Measurements from ENCODE around the gene BCL6.

Gene BCL6

DNA sequence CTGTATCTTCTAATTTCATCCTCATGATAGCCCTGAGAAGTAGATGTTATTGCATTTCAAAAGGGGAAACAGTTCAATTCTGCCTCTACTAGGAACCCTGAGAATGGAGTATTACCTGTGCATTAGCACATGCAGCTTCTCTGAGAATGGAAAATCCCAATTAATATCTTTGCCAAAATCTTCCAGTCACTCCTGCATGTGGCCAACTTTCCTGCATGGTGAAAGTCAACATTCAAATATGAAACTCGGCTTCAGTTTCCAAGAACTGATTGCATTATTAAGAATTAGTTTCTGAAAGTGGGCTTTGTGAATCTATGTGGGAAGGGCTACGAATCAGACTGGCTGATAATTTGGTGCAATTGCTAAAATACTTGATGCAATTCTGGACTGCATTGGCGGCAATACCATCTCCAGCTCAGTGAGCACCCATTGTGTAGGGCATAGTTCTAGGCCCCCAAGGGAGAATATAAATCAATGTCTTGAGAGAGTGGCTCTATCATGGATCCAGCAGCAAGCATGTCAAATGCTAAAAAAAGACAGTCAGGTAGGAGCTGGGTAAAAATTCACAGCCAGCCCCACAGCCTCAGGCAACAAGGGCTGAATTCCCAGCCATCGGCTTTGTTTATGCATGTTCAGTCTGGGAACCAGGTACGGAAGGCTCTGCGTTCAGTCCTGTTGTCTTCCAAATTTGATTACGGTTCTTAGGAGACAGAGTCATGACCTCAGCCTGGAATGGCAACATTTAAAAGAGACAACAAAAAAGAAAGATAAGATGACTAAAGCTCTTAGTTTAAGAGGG is 18.8 kb upstream of the BCL6 start:
- no peak overlapping the region for H3K4me3 ChIP-seq (ENCODE audit: low read length, poor library complexity, severe bottlenecking)
- no peaks in the 10 kb centered on the region for H3K79me2 ChIP-seq (ENCODE audit: insufficient read depth, low read length)
- no peaks in the 10 kb centered on the region for H3F3A ChIP-seq (ENCODE audit: low read depth)
- H3K4me1 ChIP-seq (ENCODE audit: insufficient read depth, low read length, poor library complexity, severe bottlenecking) = no peaks in the 10 kb centered on the region
- no peak overlapping the region for H3K4me2 ChIP-seq (ENCODE audit: low read depth, low read length, poor library complexity, severe bottlenecking)
- no peak overlapping the region for H2AFZ ChIP-seq (ENCODE audit: low read length)
- H3K27me3 ChIP-seq (ENCODE audit: insufficient read depth, low read length, poor library complexity, severe bottlenecking) = no peaks in the 10 kb centered on the region
- no peak overlapping the region for H3K9ac ChIP-seq (ENCODE audit: low read depth, low read length, poor library complexity, severe bottlenecking)
- no peak for TF ChIP-seq EZH2phosphoT487 (IDR thresholded peaks at IDR 0.05; ENCODE audit: borderline replicate concordance)
- TF ChIP-seq, protein P1, sequence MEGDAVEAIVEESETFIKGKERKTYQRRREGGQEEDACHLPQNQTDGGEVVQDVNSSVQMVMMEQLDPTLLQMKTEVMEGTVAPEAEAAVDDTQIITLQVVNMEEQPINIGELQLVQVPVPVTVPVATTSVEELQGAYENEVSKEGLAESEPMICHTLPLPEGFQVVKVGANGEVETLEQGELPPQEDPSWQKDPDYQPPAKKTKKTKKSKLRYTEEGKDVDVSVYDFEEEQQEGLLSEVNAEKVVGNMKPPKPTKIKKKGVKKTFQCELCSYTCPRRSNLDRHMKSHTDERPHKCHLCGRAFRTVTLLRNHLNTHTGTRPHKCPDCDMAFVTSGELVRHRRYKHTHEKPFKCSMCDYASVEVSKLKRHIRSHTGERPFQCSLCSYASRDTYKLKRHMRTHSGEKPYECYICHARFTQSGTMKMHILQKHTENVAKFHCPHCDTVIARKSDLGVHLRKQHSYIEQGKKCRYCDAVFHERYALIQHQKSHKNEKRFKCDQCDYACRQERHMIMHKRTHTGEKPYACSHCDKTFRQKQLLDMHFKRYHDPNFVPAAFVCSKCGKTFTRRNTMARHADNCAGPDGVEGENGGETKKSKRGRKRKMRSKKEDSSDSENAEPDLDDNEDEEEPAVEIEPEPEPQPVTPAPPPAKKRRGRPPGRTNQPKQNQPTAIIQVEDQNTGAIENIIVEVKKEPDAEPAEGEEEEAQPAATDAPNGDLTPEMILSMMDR (conservative IDR thresholded peaks at IDR 0.05; ENCODE audit: low read length) = no peak
- H3K36me3 ChIP-seq (ENCODE audit: insufficient read depth, low read length) = no peaks in the 10 kb centered on the region
- H4K20me1 ChIP-seq (ENCODE audit: insufficient read depth, low read length, poor library complexity, severe bottlenecking) = no peaks in the 10 kb centered on the region
- no peaks in the 10 kb centered on the region for H3K9me3 ChIP-seq (ENCODE audit: insufficient read depth, low read depth, low read length)
- H3K9me2 ChIP-seq (replicated peaks; ENCODE audit: low read depth, low read length) = no peaks in the 10 kb centered on the region

DNA sequence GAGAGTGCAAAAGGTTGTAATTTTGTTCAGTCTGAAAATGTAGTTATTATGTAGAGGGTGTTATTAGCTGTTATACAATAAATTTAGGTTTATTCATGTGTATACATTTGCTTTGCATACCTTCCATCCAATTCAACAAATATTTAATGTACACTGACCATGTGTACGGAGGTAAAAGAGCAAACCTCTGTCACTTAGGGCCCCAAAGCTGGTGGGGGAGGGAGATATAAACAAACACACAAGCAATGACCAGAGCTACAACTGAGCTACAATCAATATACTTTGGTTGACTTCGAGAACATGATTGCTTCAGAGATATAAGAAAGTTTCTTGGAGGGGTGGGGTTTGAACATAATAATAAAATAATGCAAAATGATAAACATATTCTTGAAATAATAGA is 17.5 kb upstream of the BCL6 start:
- H3K4me2 ChIP-seq (ENCODE audit: low read depth, low read length, poor library complexity, severe bottlenecking) = no peak overlapping the region

DNA sequence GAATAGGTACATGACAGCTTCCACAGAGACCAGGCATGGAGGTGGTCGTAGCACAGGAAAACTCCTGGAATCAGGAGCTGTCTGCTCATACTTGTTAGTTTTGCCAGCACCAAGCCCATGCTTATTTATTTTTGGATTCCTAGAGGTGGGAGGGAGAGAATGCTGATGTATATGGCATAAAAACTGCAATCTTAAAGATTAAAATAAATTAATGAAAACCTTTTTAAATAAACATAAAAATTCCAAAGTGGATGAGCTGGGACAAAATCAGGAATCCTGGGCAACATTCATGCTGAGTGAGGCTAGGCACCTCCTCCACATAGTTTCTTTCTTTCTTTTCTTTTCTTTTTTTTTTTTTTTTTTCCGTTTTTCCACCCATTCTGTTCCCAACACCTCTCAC is 14.3 kb upstream of the BCL6 start:
- Histone ChIP-seq H3K9ac (ENCODE audit: low read depth, low read length, poor library complexity, severe bottlenecking) (no peak overlapping the region), H3K36me3 (ENCODE audit: insufficient read depth, low read length) (no peaks in the 10 kb centered on the region), H2AFZ (ENCODE audit: low read length) (no peak overlapping the region), H3K4me1 (ENCODE audit: insufficient read depth, low read length, poor library complexity, severe bottlenecking) (no peaks in the 10 kb centered on the region), H3K4me3 (ENCODE audit: low read length, poor library complexity, severe bottlenecking) (no peak overlapping the region), H3K4me2 (ENCODE audit: low read depth, low read length, poor library complexity, severe bottlenecking) (no peak overlapping the region), H3K27me3 (ENCODE audit: insufficient read depth, low read length, poor library complexity, severe bottlenecking) (no peaks in the 10 kb centered on the region), H3F3A (ENCODE audit: low read depth) (no peaks in the 10 kb centered on the region), H4K20me1 (ENCODE audit: insufficient read depth, low read length, poor library complexity, severe bottlenecking) (no peaks in the 10 kb centered on the region), H3K9me3 (ENCODE audit: insufficient read depth, low read depth, low read length) (no peaks in the 10 kb centered on the region), H3K79me2 (ENCODE audit: insufficient read depth, low read length) (no peaks in the 10 kb centered on the region), H3K9me2 (replicated peaks; ENCODE audit: low read depth, low read length) (no peaks in the 10 kb centered on the region)
- no peak for TF ChIP-seq EZH2phosphoT487 (IDR thresholded peaks at IDR 0.05; ENCODE audit: borderline replicate concordance)
- TF ChIP-seq, protein P1 (conservative IDR thresholded peaks at IDR 0.05; ENCODE audit: low read length) = no peak

More for the DNA sequence above, 17.5 kb upstream of the BCL6 start:
- no peaks in the 10 kb centered on the region for H3K79me2 ChIP-seq (ENCODE audit: insufficient read depth, low read length)
- no peaks in the 10 kb centered on the region for H3F3A ChIP-seq (ENCODE audit: low read depth)
- H2AFZ ChIP-seq (ENCODE audit: low read length) = no peak overlapping the region
- H4K20me1 ChIP-seq (ENCODE audit: insufficient read depth, low read length, poor library complexity, severe bottlenecking) = no peaks in the 10 kb centered on the region
- H3K9ac ChIP-seq (ENCODE audit: low read depth, low read length, poor library complexity, severe bottlenecking) = no peak overlapping the region
- no peaks in the 10 kb centered on the region for H3K4me1 ChIP-seq (ENCODE audit: insufficient read depth, low read length, poor library complexity, severe bottlenecking)
- H3K4me3 ChIP-seq (ENCODE audit: low read length, poor library complexity, severe bottlenecking) = no peak overlapping the region
- no peaks in the 10 kb centered on the region for H3K27me3 ChIP-seq (ENCODE audit: insufficient read depth, low read length, poor library complexity, severe bottlenecking)
- no peaks in the 10 kb centered on the region for H3K36me3 ChIP-seq (ENCODE audit: insufficient read depth, low read length)
- H3K9me3 ChIP-seq (ENCODE audit: insufficient read depth, low read depth, low read length) = no peaks in the 10 kb centered on the region
- TF ChIP-seq EZH2phosphoT487 (IDR thresholded peaks at IDR 0.05; ENCODE audit: borderline replicate concordance) = no peak
- TF ChIP-seq, protein P1 (conservative IDR thresholded peaks at IDR 0.05; ENCODE audit: low read length) = no peak
- no peaks in the 10 kb centered on the region for H3K9me2 ChIP-seq (replicated peaks; ENCODE audit: low read depth, low read length)
